Uterus (tissue), 4 donors: Measurements from ENCODE around the gene SYF2. TPM values are rescaled to one million over a fixed set of nuclear protein-coding genes. Genes with fewer than 3 reads are reported as not detected.

Experiments
- DNase-seq, 2 donors: peaks; one replicate each; pipeline ENCODE4 v3.0.0-alpha.2; 2019 to 2020
- H3K27ac ChIP-seq, 2 donors: fragments of 200-600 bp; sonication (generic); 1 replicate in 1 of 2; 2 replicates in 1 of 2; pipeline ENCODE4 v1.5.1; 2016 to 2018
- H3K27me3 ChIP-seq, 2 donors: fragments of 200-600 bp; sonication (generic); one replicate each; pipeline ENCODE4 v1.5.1; 2018 to 2019; ENCODE audit warnings: control low read depth in 1 of 2
- H3K36me3 ChIP-seq, 2 donors: fragments of 200-600 bp; sonication (generic); one replicate each; pipeline ENCODE4 v1.5.1; 2019; ENCODE audit warnings: control low read depth in 1 of 2
- H3K4me1 ChIP-seq, 2 donors: fragments of 200-600 bp; sonication (generic); one replicate each; pipeline ENCODE4 v1.5.1; 2018 to 2019; ENCODE audit warnings: control low read depth in 1 of 2
- H3K4me3 ChIP-seq, 2 donors: fragments of 200-600 bp; sonication (generic); 1 replicate in 1 of 2; 2 replicates in 1 of 2; pipeline ENCODE4 v1.5.1; 2018 to 2019; ENCODE audit warnings: mild to moderate bottlenecking in 1 of 2
- H3K9me3 ChIP-seq, 2 donors: fragments of 200-600 bp; sonication (generic); one replicate each; pipeline ENCODE4 v1.5.1; 2019; ENCODE audit warnings: control low read depth in 1 of 2
- POLR2A ChIP-seq, 2 donors: fragments of 450-650 bp; IDR thresholded peaks; one replicate each; pipeline ENCODE4 v1.6.1; 2016; ENCODE audit warnings: antibody characterized with exemption in 2 of 2, mild to moderate bottlenecking in 1 of 2, moderate library complexity in 1 of 2
- intact Hi-C: fragments of 100-400 bp; cut with DNase I; formaldehyde crosslinking; loops from one replicate; pipeline ENCODE4 v1.15.1; 2023; ENCODE audit warnings: low total_unique reads
- total RNA-seq, 4 donors: library from RNA; depleted of rRNA in 3 of 4; stranded (reverse); fragments of >200 nt in 3 of 4; gene quantifications; one replicate each; pipeline versions ENCODE4 v1.1.0 to v1.2.4, GENCODE V29; 2014 to 2023
- TF ChIP-seq, protein P1 (sequence below), 4 experiments: fragments of 200-600 bp in 2 of 4; fragments of 450-650 bp in 2 of 4; sonication (generic) in 2 of 4; IDR thresholded peaks; one replicate each; pipeline ENCODE4 v1.5.1; 2016 to 2019; ENCODE audit warnings: antibody characterized with exemption in 4 of 4, mild to moderate bottlenecking in 2 of 4, moderate library complexity in 1 of 4
- donor health status: DM: yes; HTN: yes; CAD: no.

The SYF2 gene
- total RNA-seq, 4 donors from 2014 or later: 45.3 to 52.1 (median 47.9) TPM

DNA sequence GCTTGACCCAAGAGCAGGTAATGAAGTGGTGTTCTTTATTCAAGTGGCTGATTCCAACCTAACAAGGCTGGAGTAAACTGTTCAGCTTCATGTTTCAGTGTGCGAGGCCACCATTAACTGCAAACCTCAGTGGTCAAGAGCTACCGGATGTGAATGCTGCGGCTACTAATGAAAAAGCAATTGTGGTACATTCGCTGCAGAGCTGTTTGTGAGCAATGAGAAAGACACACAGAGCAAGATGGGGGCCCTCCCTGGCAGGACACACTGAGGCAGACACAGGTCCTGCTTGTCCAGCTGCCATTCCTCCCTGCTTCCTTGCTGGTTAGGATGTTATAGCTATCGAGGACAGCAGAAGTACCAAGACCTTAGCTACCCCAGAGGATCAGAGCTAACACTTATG is 26.1 kb downstream of the SYF2 start:
- Histone ChIP-seq H3K27ac (no peak overlapping the region), H3K4me1 (no peaks in the 10 kb centered on the region), H3K4me3 (no peak overlapping the region), H3K27me3 (no peaks in the 10 kb centered on the region), H3K36me3 (no peaks in the 10 kb centered on the region), H3K9me3 (no peaks in the 10 kb centered on the region)
- no peak for DNase-seq
- TF ChIP-seq POLR2A (IDR thresholded peaks at IDR 0.05): no peak
- TF ChIP-seq, protein P1, sequence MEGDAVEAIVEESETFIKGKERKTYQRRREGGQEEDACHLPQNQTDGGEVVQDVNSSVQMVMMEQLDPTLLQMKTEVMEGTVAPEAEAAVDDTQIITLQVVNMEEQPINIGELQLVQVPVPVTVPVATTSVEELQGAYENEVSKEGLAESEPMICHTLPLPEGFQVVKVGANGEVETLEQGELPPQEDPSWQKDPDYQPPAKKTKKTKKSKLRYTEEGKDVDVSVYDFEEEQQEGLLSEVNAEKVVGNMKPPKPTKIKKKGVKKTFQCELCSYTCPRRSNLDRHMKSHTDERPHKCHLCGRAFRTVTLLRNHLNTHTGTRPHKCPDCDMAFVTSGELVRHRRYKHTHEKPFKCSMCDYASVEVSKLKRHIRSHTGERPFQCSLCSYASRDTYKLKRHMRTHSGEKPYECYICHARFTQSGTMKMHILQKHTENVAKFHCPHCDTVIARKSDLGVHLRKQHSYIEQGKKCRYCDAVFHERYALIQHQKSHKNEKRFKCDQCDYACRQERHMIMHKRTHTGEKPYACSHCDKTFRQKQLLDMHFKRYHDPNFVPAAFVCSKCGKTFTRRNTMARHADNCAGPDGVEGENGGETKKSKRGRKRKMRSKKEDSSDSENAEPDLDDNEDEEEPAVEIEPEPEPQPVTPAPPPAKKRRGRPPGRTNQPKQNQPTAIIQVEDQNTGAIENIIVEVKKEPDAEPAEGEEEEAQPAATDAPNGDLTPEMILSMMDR (IDR thresholded peaks at IDR 0.05): no peak
- intact Hi-C loops: no loop called here

DNA sequence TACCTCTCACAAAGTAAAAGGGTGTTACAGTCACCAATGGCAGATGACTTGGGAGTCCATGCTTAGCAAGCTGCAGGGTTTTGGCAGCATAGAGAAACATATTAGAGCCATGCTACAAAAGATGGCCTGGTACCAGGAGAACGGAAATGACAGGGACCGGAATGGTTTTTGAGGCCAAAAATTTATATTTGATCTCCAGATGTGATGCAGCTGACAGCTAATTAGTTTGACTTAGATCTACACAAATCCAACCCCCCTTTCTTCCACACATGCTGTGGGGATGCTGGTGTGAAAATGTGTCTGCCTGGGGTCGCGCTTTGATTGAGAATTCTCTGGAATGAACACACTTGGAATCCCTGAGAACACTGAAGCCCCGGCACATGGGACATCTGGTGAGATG is 26.5 kb downstream of the SYF2 start:
- DNase-seq: no peak
- intact Hi-C loops: no loop called here

DNA sequence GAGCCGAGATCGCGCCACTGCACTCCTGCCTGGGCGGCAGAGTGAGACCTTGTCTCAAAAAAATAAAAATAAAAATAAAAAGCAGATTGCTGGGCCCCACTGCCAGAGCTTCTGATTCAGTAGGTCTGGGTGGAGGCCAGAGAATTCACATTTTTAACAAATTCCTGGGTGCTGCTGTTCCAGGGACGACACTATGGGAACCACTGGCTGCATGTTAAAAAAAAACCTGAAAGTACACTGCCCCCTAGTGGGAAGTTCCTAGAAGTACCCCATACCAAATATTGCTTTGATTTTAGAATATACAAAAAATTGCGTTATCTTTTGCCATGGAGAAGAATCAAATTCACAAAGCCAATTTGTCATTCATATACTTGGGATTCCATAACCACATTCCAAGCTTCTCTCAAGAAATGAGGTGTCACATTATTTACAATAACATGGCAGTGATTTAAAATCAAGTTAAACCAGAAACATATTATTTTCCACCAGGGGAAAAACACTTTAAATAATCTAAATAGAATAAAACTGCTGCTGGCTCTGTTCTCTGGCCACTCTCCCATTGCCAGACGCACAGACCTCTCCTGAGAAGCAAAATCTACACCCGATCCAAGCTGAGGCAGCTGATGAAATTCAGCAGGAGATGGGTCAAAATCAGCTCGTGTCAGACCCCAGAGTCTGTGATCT is 27.4 kb downstream of the SYF2 start:
- intact Hi-C loops: no loop called here
- H3K4me3 ChIP-seq: no peak overlapping the region
- H3K36me3 ChIP-seq: no peaks in the 10 kb centered on the region
- no peak for DNase-seq
- H3K4me1 ChIP-seq: no peaks in the 10 kb centered on the region
- no peaks in the 10 kb centered on the region for H3K27me3 ChIP-seq
- no peak for TF ChIP-seq POLR2A (IDR thresholded peaks at IDR 0.05)
- TF ChIP-seq, protein P1 (IDR thresholded peaks at IDR 0.05): peak; percentile 36 to 68 (median 63)
- no peaks in the 10 kb centered on the region for H3K9me3 ChIP-seq
- H3K27ac ChIP-seq: no peak overlapping the region

More for the DNA sequence above, 26.5 kb downstream of the SYF2 start:
- no peaks in the 10 kb centered on the region for H3K36me3 ChIP-seq
- TF ChIP-seq POLR2A (IDR thresholded peaks at IDR 0.05): no peak
- TF ChIP-seq, protein P1 (IDR thresholded peaks at IDR 0.05): no peak
- no peaks in the 10 kb centered on the region for H3K27me3 ChIP-seq
- no peak overlapping the region for H3K4me3 ChIP-seq
- H3K4me1 ChIP-seq: no peaks in the 10 kb centered on the region
- no peaks in the 10 kb centered on the region for H3K9me3 ChIP-seq
- H3K27ac ChIP-seq: no peak overlapping the region

DNA sequence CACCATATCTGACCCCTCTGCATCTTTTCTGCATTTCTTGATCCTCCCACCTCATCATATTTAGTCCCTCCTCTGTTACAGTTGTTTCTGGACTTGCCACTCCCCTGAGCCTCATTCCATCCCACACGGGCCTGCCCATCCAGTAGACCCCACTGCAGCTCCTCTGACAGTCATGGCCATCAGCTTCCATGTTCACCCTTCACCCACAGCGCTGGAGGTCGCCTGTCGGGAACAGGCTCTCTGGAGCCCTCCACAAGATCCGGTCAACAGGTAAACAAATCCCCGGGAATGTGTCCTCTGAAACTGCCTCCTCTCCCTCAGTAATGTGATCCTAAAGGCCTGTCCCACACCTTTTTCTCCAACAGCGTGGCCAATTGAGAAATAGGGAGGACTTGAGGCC is 31.3 kb downstream of the SYF2 start:
- no peak for DNase-seq
- H3K27me3 ChIP-seq: no peaks in the 10 kb centered on the region
- no peak overlapping the region for H3K4me3 ChIP-seq
- TF ChIP-seq POLR2A (IDR thresholded peaks at IDR 0.05): no peak
- TF ChIP-seq, protein P1 (IDR thresholded peaks at IDR 0.05): no peak
- intact Hi-C loops: no loop called here
- no peaks in the 10 kb centered on the region for H3K4me1 ChIP-seq
- H3K27ac ChIP-seq: no peak overlapping the region
- no peaks in the 10 kb centered on the region for H3K9me3 ChIP-seq
- no peaks in the 10 kb centered on the region for H3K36me3 ChIP-seq

DNA sequence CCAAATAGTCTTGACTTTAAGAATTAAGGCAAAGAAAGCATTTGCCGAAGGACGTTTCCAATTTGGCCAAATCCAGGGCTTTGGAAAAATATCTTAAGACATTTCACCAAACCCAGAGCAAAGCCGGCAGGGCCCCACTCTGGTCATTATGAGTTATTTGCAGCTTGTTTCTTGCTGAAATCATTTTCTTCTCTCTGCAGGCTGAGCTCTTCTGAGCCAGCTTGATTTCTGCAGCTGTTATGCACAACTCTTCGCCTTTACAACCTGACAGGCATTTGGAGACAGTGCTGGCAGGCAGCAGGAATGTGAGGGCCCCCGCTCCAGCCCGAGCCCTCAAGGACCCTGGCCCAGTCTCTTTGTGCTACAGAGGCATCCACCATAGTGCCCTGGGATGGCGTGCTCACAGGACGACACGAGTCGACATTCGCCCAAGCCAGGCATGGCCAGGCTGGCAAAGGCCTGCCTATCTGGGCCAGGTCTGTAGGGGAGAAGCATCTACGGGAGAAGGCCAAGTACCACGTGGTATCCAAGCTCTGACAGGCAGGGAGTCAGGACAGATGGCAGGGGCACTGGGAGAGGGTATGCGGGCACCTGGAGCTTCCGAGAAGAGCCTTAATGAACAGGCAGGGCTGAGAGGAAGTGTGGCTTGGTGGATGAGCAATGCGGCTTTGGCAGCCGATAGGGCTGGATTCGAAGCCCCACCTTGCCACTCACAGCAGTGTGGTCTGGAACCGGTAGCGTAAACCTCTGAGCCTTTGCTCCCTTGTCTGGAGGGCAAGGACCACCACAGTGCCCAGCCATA is 32.3 kb downstream of the SYF2 start:
- Histone ChIP-seq H3K9me3 (no peaks in the 10 kb centered on the region), H3K27ac (peak overlapping the region in 1 of 2 donors; percentile 20), H3K27me3 (no peaks in the 10 kb centered on the region), H3K4me1 (no peaks in the 10 kb centered on the region), H3K36me3 (no peaks in the 10 kb centered on the region), H3K4me3 (no peak overlapping the region)
- TF ChIP-seq, protein P1 (IDR thresholded peaks at IDR 0.05): no peak
- TF ChIP-seq POLR2A (IDR thresholded peaks at IDR 0.05): no peak
- intact Hi-C loops: no loop called here
- DNase-seq: no peak
